ENCODE results near the gene FKBP10. TPM values are rescaled to one million over a fixed set of nuclear protein-coding genes. Genes with fewer than 3 reads are reported as not detected.

FKBP10 gene
- total and polyA plus RNA-seq, 9 of the 15 experiments (the other 6 are each of a cell fraction or from before 2014, with no cell fraction given), result 0.03 to 3.0 (median 1.4) TPM; not detected in 1

DNA sequence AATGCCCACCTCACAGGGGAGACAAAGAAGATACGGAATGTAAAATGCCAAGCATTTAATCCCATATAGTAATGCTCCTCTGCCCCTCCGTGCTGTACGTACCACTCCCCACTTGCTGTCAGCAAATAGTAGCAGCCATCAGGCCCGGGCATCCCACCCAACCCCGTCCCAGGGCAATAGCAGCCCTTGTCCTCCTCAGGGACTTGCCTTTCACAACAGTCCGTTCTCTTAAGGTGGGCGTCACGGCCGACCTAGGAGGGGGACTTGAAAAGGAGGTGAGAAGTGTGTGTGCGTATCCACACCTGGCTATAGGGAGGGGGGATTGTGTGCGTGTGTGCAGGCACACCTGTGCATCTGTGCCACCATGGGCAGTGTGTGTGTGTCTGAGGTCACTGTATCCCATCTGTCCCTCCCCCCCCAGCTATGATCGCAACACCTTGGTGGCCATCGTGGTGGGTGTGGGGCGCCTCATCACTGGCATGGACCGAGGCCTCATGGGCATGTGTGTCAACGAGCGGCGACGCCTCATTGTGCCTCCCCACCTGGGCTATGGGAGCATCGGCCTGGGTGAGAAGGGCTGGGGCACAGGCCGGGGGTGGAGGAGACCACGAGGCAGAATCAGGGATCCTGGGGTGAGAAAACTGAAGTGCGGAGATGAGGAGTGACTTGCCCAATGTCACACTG, 4.0 kb downstream of the FKBP10 start (continued):
- TF ChIP-seq, protein P1, sequence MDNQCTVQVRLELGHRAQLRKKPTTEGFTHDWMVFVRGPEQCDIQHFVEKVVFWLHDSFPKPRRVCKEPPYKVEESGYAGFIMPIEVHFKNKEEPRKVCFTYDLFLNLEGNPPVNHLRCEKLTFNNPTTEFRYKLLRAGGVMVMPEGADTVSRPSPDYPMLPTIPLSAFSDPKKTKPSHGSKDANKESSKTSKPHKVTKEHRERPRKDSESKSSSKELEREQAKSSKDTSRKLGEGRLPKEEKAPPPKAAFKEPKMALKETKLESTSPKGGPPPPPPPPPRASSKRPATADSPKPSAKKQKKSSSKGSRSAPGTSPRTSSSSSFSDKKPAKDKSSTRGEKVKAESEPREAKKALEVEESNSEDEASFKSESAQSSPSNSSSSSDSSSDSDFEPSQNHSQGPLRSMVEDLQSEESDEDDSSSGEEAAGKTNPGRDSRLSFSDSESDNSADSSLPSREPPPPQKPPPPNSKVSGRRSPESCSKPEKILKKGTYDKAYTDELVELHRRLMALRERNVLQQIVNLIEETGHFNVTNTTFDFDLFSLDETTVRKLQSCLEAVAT (IDR thresholded peaks at IDR 0.05), result no peak
- no peak for TF ChIP-seq SMARCA5 (IDR thresholded peaks at IDR 0.05)
- TF ChIP-seq, protein P2, sequence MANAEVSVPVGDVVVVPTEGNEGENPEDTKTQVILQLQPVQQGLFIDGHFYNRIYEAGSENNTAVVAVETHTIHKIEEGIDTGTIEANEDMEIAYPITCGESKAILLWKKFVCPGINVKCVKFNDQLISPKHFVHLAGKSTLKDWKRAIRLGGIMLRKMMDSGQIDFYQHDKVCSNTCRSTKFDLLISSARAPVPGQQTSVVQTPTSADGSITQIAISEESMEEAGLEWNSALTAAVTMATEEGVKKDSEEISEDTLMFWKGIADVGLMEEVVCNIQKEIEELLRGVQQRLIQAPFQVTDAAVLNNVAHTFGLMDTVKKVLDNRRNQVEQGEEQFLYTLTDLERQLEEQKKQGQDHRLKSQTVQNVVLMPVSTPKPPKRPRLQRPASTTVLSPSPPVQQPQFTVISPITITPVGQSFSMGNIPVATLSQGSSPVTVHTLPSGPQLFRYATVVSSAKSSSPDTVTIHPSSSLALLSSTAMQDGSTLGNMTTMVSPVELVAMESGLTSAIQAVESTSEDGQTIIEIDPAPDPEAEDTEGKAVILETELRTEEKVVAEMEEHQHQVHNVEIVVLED (CRISPR knock-in tag; IDR thresholded peaks at IDR 0.05), result no peak
- TF ChIP-seq FIP1L1 (IDR thresholded peaks at IDR 0.05; ENCODE audit: low read depth, low read length, poor library complexity, severe bottlenecking), result no peak
- TF ChIP-seq CBFA2T3 (IDR thresholded peaks at IDR 0.05), result no peak
- TF ChIP-seq, protein P3, sequence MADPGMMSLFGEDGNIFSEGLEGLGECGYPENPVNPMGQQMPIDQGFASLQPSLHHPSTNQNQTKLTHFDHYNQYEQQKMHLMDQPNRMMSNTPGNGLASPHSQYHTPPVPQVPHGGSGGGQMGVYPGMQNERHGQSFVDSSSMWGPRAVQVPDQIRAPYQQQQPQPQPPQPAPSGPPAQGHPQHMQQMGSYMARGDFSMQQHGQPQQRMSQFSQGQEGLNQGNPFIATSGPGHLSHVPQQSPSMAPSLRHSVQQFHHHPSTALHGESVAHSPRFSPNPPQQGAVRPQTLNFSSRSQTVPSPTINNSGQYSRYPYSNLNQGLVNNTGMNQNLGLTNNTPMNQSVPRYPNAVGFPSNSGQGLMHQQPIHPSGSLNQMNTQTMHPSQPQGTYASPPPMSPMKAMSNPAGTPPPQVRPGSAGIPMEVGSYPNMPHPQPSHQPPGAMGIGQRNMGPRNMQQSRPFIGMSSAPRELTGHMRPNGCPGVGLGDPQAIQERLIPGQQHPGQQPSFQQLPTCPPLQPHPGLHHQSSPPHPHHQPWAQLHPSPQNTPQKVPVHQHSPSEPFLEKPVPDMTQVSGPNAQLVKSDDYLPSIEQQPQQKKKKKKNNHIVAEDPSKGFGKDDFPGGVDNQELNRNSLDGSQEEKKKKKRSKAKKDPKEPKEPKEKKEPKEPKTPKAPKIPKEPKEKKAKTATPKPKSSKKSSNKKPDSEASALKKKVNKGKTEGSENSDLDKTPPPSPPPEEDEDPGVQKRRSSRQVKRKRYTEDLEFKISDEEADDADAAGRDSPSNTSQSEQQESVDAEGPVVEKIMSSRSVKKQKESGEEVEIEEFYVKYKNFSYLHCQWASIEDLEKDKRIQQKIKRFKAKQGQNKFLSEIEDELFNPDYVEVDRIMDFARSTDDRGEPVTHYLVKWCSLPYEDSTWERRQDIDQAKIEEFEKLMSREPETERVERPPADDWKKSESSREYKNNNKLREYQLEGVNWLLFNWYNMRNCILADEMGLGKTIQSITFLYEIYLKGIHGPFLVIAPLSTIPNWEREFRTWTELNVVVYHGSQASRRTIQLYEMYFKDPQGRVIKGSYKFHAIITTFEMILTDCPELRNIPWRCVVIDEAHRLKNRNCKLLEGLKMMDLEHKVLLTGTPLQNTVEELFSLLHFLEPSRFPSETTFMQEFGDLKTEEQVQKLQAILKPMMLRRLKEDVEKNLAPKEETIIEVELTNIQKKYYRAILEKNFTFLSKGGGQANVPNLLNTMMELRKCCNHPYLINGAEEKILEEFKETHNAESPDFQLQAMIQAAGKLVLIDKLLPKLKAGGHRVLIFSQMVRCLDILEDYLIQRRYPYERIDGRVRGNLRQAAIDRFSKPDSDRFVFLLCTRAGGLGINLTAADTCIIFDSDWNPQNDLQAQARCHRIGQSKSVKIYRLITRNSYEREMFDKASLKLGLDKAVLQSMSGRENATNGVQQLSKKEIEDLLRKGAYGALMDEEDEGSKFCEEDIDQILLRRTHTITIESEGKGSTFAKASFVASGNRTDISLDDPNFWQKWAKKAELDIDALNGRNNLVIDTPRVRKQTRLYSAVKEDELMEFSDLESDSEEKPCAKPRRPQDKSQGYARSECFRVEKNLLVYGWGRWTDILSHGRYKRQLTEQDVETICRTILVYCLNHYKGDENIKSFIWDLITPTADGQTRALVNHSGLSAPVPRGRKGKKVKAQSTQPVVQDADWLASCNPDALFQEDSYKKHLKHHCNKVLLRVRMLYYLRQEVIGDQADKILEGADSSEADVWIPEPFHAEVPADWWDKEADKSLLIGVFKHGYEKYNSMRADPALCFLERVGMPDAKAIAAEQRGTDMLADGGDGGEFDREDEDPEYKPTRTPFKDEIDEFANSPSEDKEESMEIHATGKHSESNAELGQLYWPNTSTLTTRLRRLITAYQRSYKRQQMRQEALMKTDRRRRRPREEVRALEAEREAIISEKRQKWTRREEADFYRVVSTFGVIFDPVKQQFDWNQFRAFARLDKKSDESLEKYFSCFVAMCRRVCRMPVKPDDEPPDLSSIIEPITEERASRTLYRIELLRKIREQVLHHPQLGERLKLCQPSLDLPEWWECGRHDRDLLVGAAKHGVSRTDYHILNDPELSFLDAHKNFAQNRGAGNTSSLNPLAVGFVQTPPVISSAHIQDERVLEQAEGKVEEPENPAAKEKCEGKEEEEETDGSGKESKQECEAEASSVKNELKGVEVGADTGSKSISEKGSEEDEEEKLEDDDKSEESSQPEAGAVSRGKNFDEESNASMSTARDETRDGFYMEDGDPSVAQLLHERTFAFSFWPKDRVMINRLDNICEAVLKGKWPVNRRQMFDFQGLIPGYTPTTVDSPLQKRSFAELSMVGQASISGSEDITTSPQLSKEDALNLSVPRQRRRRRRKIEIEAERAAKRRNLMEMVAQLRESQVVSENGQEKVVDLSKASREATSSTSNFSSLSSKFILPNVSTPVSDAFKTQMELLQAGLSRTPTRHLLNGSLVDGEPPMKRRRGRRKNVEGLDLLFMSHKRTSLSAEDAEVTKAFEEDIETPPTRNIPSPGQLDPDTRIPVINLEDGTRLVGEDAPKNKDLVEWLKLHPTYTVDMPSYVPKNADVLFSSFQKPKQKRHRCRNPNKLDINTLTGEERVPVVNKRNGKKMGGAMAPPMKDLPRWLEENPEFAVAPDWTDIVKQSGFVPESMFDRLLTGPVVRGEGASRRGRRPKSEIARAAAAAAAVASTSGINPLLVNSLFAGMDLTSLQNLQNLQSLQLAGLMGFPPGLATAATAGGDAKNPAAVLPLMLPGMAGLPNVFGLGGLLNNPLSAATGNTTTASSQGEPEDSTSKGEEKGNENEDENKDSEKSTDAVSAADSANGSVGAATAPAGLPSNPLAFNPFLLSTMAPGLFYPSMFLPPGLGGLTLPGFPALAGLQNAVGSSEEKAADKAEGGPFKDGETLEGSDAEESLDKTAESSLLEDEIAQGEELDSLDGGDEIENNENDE (IDR thresholded peaks at IDR 0.05; ENCODE audit: low read depth, low read length), result no peak

All from K562 (cell line).